HepG2 (cell line): ENCODE results near the gene POLDIP3.
"Not testable (repeated sequence)": the region's sequence is repeated elsewhere in the genome, so short reads cannot be mapped to it uniquely, and the experiment has no call there.

Experiments
- ATF1 ChIP-seq: IDR thresholded peaks from 2 replicates; pipeline ENCODE4 v1.6.1; 2016; ENCODE audit warnings: mild to moderate bottlenecking, control low read depth
- CREB1 ChIP-seq, 2 experiments: fragments of 450-650 bp in 1 of 2; IDR thresholded peaks; 2 replicates each; pipeline ENCODE4 v1.6.1; 2016 to 2017; ENCODE audit warnings: control low read depth in 1 of 2, mild to moderate bottlenecking in 1 of 2, missing compliant biosample characterization in 1 of 2, missing genetic modification characterization in 1 of 2
- FOXJ3 ChIP-seq: sonication (generic); formaldehyde crosslinking; IDR thresholded peaks from 2 replicates; pipeline ENCODE4 v1.4.0; 2020; ENCODE audit warnings: missing genetic modification reagents, mild to moderate bottlenecking, borderline replicate concordance
- KAT8 ChIP-seq: IDR thresholded peaks from 2 replicates; pipeline ENCODE4 v1.6.1; 2016; ENCODE audit warnings: missing genetic modification reagents, missing compliant biosample characterization
- KDM1A ChIP-seq: IDR thresholded peaks from 2 replicates; pipeline ENCODE4 v1.6.1; 2016; ENCODE audit warnings: missing compliant biosample characterization
- NR3C1 ChIP-seq: sonication (generic); formaldehyde crosslinking; IDR thresholded peaks from 2 replicates; pipeline ENCODE4 v1.4.0; 2020; ENCODE audit warnings: missing genetic modification reagents
- POLR2A ChIP-seq, 2 experiments: IDR thresholded peaks; 2 replicates each; pipeline ENCODE4 v1.6.1; 2011; ENCODE audit warnings: low read depth in 2 of 2, low read length in 2 of 2, mild to moderate bottlenecking in 1 of 2, moderate library complexity in 1 of 2; ENCODE audit not compliant: insufficient read depth in 1 of 2
- ZBTB2 ChIP-seq: sonication (generic); formaldehyde crosslinking; IDR thresholded peaks from 2 replicates; pipeline ENCODE4 v1.8.0; 2022; ENCODE audit warnings: low read depth, missing genetic modification reagents
- ZNF234 ChIP-seq: sonication (generic); formaldehyde crosslinking; conservative IDR thresholded peaks from 2 replicates; pipeline ENCODE4 v1.5.1; 2020; ENCODE audit warnings: mild to moderate bottlenecking, missing genetic modification reagents
- ZNF292 ChIP-seq: sonication (generic); formaldehyde crosslinking; IDR thresholded peaks from 2 replicates; pipeline ENCODE4 v1.8.1; 2022; ENCODE audit warnings: mild to moderate bottlenecking, low read depth, missing genetic modification reagents, borderline replicate concordance
- ZNF784 ChIP-seq: sonication (generic); formaldehyde crosslinking; IDR thresholded peaks from 2 replicates; pipeline ENCODE4 v1.5.1; 2020; ENCODE audit warnings: missing genetic modification reagents, mild to moderate bottlenecking, borderline replicate concordance
- TF ChIP-seq, protein P1 (sequence below): sonication (generic); formaldehyde crosslinking; IDR thresholded peaks from 2 replicates; pipeline ENCODE4 v1.5.0; 2020; ENCODE audit warnings: mild to moderate bottlenecking, missing genetic modification reagents, moderate library complexity

- TF ChIP-seq, protein P1, sequence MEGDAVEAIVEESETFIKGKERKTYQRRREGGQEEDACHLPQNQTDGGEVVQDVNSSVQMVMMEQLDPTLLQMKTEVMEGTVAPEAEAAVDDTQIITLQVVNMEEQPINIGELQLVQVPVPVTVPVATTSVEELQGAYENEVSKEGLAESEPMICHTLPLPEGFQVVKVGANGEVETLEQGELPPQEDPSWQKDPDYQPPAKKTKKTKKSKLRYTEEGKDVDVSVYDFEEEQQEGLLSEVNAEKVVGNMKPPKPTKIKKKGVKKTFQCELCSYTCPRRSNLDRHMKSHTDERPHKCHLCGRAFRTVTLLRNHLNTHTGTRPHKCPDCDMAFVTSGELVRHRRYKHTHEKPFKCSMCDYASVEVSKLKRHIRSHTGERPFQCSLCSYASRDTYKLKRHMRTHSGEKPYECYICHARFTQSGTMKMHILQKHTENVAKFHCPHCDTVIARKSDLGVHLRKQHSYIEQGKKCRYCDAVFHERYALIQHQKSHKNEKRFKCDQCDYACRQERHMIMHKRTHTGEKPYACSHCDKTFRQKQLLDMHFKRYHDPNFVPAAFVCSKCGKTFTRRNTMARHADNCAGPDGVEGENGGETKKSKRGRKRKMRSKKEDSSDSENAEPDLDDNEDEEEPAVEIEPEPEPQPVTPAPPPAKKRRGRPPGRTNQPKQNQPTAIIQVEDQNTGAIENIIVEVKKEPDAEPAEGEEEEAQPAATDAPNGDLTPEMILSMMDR: not testable (repeated sequence)
- TF ChIP-seq ATF1 (CRISPR knock-in tag); NR3C1; ZNF292; FOXJ3; CREB1 (IDR thresholded peaks at IDR 0.05); CREB1 (CRISPR knock-in tag; IDR thresholded peaks at IDR 0.05); KDM1A (CRISPR knock-in tag); POLR2A (IDR thresholded peaks at IDR 0.05; ENCODE audit: insufficient read depth in 1 of 2, low read depth in 2 of 2, low read length in 2 of 2); ZNF234; KAT8; ZBTB2; ZNF784: not testable (repeated sequence)
Measured at GRCh38 chr22:42567950-42568349, 46.7 kb downstream of the POLDIP3 start.
